DMS53 treated with DMSO at 0.1 percent for 48 hours (cell line): ENCODE data around the gene RNF220.
A peak's percentile ranks its signal among the peaks of the same experiment; 100 is the strongest.

ENCODE experiments used
- DNase-seq: peaks from one replicate; lab custom pipeline; 2025; ENCODE audit not compliant: unreplicated experiment; lab: John Stamatoyannopoulos, UW

The RNF220 gene

GRCh38 chr1:44405031-44405797 is at the start of gene RNF220:
Gene RNF220, plus strand, starts transcription at chr1:44405255.
- peak; percentile 71 for DNase-seq

DNA sequence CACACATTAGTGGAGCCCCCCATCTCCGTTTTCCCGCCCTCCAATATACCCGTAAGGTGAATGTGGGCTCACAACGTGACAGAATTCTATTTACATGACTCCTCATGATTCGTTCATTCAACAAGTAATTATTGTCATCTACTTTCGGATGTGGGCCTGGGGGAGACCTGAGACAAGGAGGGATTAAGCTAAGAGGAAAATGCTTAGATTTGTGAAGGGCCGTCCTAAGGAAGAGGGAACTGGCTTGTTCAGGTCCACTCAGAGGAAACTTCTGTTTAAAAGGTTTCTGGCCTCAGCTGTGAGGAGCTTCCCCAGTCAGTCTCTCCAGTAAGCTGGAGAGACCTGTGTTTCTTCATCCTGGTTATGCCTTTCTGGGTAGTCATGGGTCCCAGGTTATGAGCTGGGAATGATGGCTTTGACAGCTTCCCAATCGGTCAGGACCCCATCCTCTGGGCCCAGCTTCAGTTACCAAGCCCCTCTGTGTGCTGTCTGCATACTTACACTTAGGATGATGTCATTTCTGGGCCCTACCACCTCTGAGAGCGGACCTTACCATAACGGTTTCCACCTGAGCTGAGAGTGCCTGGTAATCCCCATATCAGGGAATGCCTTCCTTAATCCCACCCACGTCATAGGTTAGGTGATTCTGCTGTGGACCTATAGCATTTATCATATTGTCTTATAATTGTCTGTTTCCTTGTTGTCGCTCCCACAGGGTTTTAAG is 49.3 kb upstream of the RNF220 start:
- DNase-seq, result peak; percentile 42

DNA sequence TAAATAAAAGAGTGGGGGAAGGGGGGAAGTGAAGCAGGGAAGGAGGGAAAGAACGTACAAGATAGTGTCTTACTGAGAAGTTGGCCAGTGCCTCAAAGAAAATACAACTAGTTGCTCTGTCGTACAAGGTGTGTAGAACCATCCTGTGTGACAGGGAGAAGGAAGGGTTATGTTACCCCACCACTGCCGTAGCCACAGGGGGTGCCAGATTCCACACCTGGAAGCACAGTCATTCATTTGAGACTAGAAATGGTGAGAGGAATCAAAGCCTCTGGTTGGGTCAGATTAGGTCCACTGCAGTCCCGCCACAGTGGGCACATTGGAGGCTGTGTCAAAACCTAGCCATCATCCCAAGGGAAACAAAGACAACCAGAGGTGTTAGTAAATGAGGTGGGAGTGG is 47.3 kb upstream of the RNF220 start:
- no peak for DNase-seq

DNA sequence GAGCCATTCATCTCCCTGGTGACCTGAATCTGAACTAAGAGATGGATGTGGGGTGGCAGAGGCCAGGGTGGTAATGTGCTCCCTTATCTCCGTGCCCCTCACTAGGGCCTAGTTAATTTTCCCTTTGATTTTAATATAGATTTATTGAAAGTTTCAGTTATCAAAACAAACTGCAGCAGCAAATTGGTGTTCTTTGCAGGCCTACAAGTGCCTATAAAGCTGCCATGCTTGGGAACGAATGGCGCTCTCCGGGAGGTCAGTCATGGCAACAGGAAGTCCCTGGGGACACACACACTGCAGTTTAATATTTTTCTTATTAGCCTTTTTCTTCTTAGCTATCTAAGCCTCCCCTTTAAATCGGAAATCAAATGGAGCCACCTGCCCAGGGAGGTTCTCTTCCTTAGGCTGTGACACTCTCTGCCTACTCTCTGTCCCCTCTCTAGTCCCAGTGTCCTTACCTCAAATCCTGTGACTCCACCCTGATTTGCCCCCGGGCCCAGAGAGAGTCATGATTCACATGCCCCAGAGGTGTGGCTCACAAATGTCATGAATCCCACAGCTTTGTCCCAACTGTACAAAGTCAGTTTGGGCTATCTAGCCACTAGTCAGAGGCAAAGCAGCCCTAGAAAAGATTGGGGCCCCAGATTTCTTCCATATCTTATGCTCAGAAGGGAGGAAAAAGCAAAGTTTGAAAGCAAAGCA is 45.7 kb upstream of the RNF220 start:
- DNase-seq, result no peak

DNA sequence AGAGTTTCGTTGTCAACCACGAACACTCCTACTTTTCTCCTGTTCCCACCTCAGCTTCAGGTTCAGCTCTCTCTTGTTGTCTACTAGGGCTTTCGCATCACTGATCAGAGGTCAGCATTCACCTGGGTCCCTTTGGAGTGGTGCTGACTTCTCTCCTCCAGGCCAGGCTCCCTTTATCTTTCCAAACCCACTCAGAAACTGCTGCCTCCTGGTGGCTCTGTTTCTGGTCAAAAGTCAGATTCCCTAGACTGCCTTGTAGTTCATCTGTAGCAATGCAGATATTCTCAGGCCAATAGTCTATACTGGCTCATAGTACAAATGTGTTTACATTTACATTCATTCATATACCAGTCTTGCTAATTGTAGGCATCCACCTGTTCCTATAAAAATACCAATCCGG is 43.6 kb upstream of the RNF220 start:
- no peak for DNase-seq

DNA sequence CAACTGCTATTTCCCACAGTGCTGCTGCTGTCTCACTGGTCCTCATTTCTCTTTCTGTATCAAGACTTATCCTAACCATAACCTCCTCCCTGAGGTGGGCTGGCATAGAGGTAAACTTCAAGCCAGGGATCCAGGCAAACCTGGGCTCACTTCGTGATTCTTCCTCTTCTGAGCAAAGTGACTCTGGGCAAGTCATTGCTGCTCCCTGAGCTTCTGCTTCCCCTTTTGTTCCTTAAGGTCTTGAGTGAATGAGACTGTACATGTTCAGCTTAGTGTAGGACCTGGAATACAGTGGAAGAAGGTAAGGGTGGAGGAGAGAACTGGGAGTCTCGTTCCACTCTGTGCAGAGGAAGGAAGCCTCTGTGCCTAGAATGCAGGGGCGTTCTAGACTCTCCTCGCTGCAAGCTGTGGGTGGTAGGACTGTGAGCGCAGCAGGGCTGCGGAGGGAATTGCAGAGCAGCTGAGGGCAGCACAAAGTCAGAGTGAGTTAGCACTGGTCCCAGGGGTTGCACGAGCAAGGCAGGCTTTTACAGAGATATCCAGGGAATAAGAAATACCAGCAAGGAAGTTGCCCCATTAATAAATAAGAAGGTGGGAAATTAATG is 38.6 kb upstream of the RNF220 start:
- DNase-seq, result no peak

DNA sequence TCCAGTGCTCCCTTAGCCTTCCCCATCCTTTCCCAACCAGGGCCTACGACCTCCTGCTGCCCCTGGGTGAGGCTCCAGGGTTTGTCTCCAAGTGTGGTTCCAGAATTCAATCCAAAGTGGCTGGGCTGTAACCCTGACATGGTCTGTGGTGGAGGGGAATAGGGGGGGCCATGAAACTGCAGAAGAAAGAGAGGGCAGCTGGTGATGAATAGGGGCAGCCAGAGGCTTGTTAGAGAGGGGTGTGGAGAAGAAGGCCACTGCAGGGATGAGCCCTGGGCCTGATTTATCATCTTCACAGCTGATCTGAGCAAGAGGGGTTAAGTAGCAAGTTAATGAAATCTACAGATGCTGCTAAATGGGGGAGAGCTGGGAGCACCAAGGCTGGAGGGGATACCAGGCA is 37.1 kb upstream of the RNF220 start:
- DNase-seq, result no peak

DNA sequence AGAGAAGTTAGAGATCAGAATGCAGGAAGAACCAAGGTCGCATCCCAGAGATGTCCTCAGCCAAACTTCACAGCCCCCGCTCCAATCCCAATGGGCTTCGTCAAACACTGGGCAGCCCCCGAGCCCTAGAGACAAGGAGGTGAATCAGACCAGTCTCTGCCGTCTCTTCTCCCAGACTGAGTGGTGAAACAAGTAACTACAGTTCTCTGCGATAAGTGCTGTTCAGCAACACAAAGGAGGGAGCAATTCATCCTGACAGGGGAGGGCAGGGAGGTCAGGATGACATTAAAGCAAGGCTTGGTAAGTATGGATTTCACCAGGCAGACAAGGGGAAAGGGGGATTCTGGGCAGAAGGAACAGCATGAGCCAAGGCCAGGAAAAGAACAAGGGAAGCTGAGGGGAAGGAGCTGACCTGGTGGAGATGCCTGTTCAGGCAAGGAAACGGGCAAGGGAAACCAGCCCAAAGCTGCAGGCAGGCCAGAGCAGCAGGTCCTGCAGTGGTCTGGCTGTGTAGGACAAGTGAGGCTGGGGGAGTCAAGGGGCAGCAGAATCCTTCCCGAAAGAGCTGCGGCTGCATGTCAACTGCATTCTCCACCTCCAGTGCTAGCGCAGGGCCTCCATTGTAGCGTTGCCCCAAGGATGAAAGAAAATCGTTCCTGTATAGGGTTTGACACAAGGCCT is 36.4 kb upstream of the RNF220 start:
- no peak for DNase-seq

- DNase-seq, result peak; percentile 71
Measured at GRCh38 chr1:44371206-44371605, 33.8 kb upstream of the RNF220 start.

GRCh38 chr1:44375547-44375946 is 29.5 kb upstream of the RNF220 start:
- no peak for DNase-seq

- peak; percentile 72 for DNase-seq
Measured at GRCh38 chr1:44377925-44378784, 26.9 kb upstream of the RNF220 start.

DNA sequence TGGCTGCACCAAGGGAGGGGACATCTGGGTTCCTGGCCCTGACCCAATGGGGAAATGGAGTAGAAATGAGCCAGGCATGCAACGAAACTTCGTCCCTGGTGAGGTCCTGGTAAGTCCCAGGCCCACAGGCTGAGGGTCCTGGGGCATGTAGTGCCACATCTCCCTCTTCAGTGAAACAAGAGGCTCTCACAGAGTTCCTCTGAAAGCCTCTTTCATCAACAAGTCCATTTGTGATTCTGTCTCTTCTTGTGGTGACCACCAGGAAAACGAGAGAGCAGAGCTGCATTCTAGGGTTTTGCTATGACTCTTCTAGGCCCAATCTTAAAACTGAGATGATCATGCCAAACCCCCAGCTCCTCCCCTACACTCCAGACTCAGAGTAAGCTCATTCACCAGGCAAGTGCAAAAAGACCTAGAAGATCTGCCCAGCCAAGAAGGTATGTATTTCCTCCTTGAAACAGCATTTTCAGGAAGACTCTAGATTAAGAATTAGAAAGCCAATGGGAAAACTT is 24.3 kb upstream of the RNF220 start:
- no peak for DNase-seq

- DNase-seq, result no peak
Measured at GRCh38 chr1:44388551-44388950, 16.5 kb upstream of the RNF220 start.

GRCh38 chr1:44389437-44389836 is 15.6 kb upstream of the RNF220 start:
- no peak for DNase-seq

- DNase-seq, result peak; percentile 48
Measured at GRCh38 chr1:44390277-44390676, 14.8 kb upstream of the RNF220 start.

- DNase-seq, result no peak
Measured at GRCh38 chr1:44401256-44402228, 3.5 kb upstream of the RNF220 start.

GRCh38 chr1:44405798-44406736 is 1.0 kb downstream of the RNF220 start:
- DNase-seq, result no peak
